CD1c-positive myeloid dendritic cell (primary cell): ENCODE data around the gene ZNF23.

ENCODE experiments used
- DNase-seq: peaks from one replicate; pipeline ENCODE4 v3.0.0-alpha.2; 2016; ENCODE audit errors: extremely low spot score

Gene ZNF23

DNA sequence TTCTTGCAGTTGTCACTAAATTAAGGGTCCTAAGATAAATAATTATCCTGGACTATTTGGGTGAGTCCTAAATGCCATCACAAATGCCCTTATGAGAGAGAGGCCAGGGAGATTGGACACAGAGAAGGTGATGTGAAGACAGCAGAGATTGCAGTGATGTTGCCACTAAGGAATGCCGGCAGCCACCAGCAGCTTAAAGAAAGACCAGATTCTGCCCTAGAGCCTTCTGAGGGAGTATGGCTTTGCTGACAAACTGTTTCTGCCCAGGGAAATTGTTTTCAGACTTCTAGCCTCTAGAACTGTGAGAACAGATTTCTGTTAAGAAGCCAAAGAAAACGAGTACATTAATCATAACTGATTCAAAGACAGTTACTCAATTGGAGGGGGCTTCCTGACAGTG, 10.0 kb upstream of the ZNF23 start:
- DNase-seq: no peak

DNA sequence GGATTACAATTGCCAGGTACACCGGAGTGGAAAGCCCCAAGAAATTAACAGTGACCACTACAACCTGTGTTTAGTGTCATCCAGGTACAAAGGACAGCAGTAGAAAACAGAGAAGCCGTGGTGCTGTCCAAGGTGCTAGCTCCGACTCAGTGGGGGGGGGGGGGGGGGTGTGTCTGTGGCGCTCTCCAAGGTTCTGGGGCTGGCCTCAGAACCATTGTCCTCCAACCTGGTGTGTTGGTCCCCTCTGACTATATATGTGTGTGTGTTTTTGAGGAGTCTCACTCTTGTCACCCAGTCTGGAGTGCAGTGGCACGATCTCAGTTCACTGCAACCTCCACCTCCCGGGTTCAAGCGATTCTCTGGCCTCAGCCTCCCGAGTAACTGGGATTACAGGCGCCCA, 5.8 kb upstream of the ZNF23 start:
- DNase-seq: peak; percentile 39

DNA sequence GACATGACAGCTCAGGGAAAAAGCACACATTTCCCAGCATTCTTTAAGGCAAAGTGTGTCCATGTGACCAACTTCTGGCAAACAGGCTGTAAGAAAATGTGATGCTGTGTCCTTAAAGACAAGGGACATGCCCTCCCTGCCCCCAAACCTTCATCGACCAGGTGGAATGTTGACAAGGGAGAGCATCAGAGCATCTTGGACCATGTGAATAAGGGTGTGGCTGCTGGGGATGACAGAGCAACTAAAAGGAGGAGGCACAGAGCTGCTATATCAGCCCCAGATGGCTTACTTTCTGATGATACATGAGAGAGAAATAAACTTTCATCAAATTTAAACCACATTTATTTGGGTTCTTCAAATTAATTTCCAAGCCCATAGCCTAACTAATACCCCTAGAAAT, 2.2 kb upstream of the ZNF23 start:
- no peak for DNase-seq

- no peak for DNase-seq
These were observed 1.1 kb downstream of the ZNF23 start for GRCh38 chr16:71460941-71461340.

DNA sequence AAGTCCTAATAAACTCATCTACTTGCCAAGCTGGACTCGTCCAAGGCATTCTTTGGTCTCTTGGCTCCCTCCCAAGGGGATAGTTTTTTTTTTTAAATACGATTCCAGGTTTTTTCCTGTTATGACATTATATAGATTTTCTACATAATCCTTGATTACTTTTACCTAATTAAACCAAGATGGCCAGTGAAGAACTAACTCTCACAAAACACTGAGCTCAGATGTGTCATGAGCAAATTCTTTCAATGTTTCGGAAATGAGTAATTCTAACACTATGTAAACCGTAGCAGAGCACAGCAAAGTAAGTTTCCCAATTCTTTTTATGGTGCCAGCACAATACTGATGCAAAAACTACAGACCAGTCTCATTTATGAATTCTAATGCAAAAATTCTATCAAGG, 1.8 kb downstream of the ZNF23 start:
- no peak for DNase-seq

GRCh38 chr16:71459510-71459909, 2.5 kb downstream of the ZNF23 start:
- no peak for DNase-seq

DNA sequence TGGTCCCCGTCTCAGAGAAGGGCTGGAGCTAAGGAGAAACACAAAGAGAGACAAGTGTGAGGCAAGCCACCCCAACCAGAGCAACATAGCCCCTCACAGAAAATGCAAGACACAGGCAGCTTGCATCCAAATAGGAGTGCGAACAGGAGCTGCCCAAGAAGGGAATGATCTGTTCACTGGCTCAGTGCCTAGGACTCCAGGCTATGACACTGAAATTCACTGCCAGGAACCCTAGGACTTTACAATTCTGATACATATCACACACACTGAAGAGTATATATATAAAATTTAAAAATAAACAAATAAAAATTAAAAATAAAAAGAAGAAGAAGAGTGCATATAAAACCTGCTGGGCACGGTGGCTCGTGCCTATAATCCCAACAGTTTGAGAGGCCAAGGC, 5.2 kb downstream of the ZNF23 start:
- DNase-seq: no peak

- DNase-seq: no peak
These were observed 9.0 kb downstream of the ZNF23 start for GRCh38 chr16:71453036-71453435.

- no peak for DNase-seq
These were observed 13.0 kb downstream of the ZNF23 start for GRCh38 chr16:71449020-71449419.

DNA sequence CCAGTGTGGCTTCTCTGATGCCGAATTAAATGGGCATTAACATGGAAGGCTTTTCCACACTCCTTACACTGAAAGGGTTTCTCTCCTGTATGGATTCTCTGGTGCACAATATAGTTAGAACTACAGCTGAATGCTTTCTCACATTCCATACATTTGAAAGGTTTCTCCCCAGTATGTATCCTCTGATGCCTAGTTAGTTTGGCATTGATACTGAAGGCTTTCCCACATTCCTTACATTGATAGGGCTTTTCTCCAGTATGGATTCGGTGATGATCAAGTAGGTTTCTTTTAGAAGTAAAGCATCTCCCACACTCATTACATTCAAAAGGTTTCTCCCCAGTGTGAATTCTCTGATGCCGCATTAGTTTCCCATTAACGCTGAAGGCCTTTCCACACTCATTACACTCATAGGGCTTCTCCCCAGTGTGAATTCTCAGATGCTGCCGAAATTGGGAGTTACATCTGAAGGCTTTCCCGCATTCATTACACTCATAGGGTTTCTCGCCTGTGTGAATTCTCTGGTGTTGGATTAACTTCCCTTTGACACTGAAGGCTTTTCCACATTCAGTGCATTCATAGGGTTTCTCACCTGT, 13.7 kb downstream of the ZNF23 start:
- no peak for DNase-seq

DNA sequence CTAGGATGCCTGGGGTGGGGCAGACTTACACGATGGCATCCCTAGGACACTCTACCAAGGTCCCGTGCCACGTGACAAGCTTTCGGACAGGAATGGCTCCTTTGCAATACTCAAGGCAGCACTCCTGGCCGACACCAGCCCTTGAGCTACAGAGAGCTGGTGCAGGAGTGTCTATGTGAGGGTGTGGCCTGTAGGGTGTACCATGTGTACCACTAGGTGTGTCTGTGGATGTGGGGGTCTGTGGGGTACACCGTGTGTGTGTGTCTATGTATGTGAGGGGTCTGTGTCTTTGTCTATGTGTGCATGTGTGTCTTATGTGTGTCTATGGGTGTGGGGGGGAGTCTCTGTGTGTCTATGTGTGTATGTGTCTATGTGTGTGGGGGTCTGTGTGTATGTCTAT, 18.3 kb downstream of the ZNF23 start:
- no peak for DNase-seq

- no peak for DNase-seq
These were observed 20.0 kb downstream of the ZNF23 start, which contains the start of gene TLE7 for GRCh38 chr16:71442051-71442440. TSS of gene TLE7 (minus strand) at chr16:71442054. CDS start at chr16:71433324, 8,730 bp downstream.

- DNase-seq: peak; percentile 6
These were observed 20.5 kb downstream of the ZNF23 start for GRCh38 chr16:71441348-71442050.

GRCh38 chr16:71440669-71441347, 21.2 kb downstream of the ZNF23 start:
- no peak for DNase-seq

DNA sequence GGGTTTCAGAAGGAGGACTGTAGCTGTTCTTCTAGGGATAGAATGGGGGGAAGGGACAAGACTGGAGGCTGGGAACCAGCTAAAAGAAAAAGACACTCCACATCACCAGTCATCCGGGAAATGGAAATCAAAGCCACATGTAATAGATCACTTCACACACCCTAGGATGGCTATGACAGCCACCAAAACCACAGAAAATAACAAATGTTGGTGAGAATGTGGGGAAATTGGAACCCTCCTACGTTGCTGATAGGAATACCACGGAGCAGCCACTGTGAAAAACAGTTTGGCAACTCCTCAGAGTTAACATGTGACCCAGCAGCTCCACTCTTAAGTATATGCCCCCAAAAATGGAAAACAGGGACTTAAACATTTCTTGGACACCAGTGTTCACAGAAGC, 22.5 kb downstream of the ZNF23 start:
- DNase-seq: no peak

DNA sequence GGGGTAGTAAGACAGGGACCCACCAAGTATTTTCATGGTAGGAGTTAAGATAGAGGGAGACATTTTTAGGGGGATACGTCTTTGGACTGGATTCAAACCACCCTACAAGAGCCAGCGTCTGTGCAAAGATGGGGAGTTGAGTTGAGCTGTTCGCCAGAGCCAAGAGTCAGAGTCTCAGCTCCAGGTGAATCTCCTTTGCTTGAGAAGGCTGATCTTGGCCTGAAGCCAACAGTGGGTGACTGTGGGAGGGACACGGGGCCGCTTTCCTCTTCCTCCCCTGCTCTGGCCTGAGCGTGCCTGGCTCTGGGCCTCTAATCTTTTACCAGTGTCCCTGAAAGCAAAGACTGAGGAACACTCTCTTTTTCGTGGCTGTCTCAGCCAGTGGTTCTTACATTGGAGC, 25.6 kb downstream of the ZNF23 start:
- no peak for DNase-seq

GRCh38 chr16:71432906-71433305, 29.1 kb downstream of the ZNF23 start:
- no peak for DNase-seq

GRCh38 chr16:71431991-71432390, 30.1 kb downstream of the ZNF23 start:
- DNase-seq: no peak

DNA sequence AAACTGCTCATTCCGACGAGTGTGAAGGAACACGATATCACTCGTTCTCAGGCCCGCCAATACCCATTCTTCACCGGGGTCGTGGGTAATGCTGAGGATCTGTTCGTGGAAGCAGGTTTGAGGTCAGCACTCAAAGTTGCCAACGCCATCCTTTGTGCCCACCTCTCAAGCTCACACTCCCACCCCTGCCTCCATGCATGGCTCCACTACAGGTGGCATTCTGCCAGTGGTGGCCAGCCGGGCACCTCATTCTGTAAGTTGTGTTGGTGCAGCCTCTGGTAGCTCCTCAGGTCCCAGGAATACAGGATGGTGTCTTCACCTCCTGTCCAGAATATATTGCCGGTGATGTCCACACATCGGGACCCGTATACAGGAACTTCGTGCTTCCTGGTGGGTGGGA, 30.9 kb downstream of the ZNF23 start:
- no peak for DNase-seq

DNA sequence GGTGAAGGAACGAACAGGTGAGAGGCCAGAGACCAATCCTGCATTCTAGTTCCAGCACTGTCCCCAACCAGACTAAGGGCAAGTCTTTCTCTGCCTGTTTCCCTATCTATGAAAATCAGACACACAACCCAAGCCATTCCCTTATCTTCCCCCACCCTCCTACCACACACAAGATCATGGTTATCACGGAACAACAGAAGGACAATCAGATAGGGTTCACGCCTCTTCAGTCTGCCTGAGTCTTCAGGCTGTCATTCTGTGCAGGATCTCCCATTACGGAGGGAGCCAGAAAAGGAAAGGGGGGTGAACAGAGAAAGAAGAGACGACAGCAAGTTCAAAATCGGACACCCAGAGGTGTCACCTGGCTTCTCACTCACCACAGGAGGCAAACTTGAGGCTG, 31.3 kb downstream of the ZNF23 start:
- DNase-seq: no peak

- no peak for DNase-seq
These were observed 32.5 kb downstream of the ZNF23 start for GRCh38 chr16:71429581-71429980.

DNA sequence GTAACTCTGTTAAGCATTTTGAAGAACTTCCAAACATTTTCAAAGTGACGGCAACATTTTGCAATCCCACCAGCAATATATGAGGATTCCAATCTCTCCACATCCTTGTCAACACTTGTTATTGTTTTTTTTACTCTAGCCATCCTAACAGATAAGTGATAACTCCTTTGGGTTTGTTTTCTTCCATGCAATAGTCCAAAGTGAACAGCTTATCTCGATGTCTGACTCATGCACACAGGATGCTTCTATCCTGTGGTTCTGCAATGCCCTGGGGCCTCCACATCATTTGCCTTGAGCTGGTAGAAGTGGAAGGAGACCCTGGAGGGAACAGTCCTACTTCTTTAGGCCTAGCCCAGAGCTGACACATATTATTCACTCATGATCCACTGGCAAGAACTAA, 33.2 kb downstream of the ZNF23 start:
- DNase-seq: no peak

- DNase-seq: no peak
These were observed 33.7 kb downstream of the ZNF23 start for GRCh38 chr16:71428385-71428784.
